CD4-positive, CD25-positive, alpha-beta regulatory T cell (primary cell): ENCODE measurements around the gene PLEKHF1. TPM values are rescaled to one million over a fixed set of nuclear protein-coding genes. Genes with fewer than 3 reads are reported as not detected.

Experiments
- ATAC-seq, 2 donors: fragments of 150-1000 bp; cut with Tn5 transposase; one replicate each; pipeline ENCODE4 v1.10.0; 2021; ENCODE audit warnings: low read depth in 2 of 2, moderate number of reproducible peaks in 2 of 2, moderate library complexity in 1 of 2
- DNase-seq, 3 donors: peaks; one replicate each; pipeline versions ENCODE4 v3.0.0 to v3.0.0-alpha.2; 2012 to 2022; ENCODE audit warnings: mixed read lengths in 1 of 3
- H3K27ac ChIP-seq: one replicate; pipeline ENCODE4 v1.7.0; 2013; ENCODE audit warnings: mild to moderate bottlenecking, low read length; ENCODE audit not compliant: insufficient read depth, poor library complexity, severe bottlenecking
- H3K27me3 ChIP-seq: one replicate; pipeline ENCODE4 v1.7.0; 2013; ENCODE audit warnings: low read length; ENCODE audit not compliant: control insufficient read depth, insufficient read depth
- H3K36me3 ChIP-seq: one replicate; pipeline ENCODE4 v1.7.0; 2013; ENCODE audit warnings: mild to moderate bottlenecking, low read length, moderate library complexity; ENCODE audit not compliant: control insufficient read depth, insufficient read depth
- H3K4me1 ChIP-seq: 2 replicates; pipeline ENCODE4 v1.7.0; 2013; ENCODE audit warnings: mild to moderate bottlenecking, low read length; ENCODE audit not compliant: insufficient read depth, control insufficient read depth, poor library complexity, severe bottlenecking
- H3K4me3 ChIP-seq: one replicate; pipeline ENCODE4 v1.7.0; 2013; ENCODE audit warnings: low read depth, mild to moderate bottlenecking, low read length, moderate library complexity
- H3K9me3 ChIP-seq, 2 experiments: 1 replicate in 1 of 2; 2 replicates in 1 of 2; pipeline ENCODE4 v1.7.0; 2013; ENCODE audit warnings: low read length in 2 of 2, mild to moderate bottlenecking in 1 of 2, moderate library complexity in 1 of 2; ENCODE audit not compliant: control insufficient read depth in 2 of 2
- H3K27ac Mint-ChIP-seq, 3 donors: one replicate each; pipeline ENCODE4 v1.8.0; 2020 to 2022; ENCODE audit warnings: mild to moderate bottlenecking in 3 of 3, mixed read lengths in 3 of 3, moderate library complexity in 2 of 3
- H3K27me3 Mint-ChIP-seq: one replicate; pipeline ENCODE4 v1.8.0; 2022; ENCODE audit warnings: mild to moderate bottlenecking, mixed read lengths
- H3K36me3 Mint-ChIP-seq: one replicate; pipeline ENCODE4 v1.8.0; 2020; ENCODE audit warnings: mixed read lengths
- H3K4me1 Mint-ChIP-seq, 4 donors: one replicate each; pipeline ENCODE4 v1.8.0; 2020 to 2022; ENCODE audit warnings: mixed read lengths in 4 of 4, mild to moderate bottlenecking in 1 of 4
- H3K4me3 Mint-ChIP-seq, 4 donors: one replicate each; pipeline ENCODE4 v1.8.0; 2020 to 2022; ENCODE audit warnings: mild to moderate bottlenecking in 4 of 4, mixed read lengths in 4 of 4, moderate library complexity in 3 of 4
- H3K9me3 Mint-ChIP-seq, 7 donors: one replicate each; pipeline ENCODE4 v1.8.0; 2020 to 2022; ENCODE audit warnings: mixed read lengths in 7 of 7, mild to moderate bottlenecking in 3 of 7, moderate library complexity in 2 of 7
- polyA plus RNA-seq, 4 donors: library from polyadenylated mRNA; unstranded; fragments of 300-500 nt; fragmentation: Illumina TruSeq; gene quantifications; one replicate each; pipeline ENCODE4 v1.2.3, GENCODE V29; 2021
- total RNA-seq: library from RNA; stranded (reverse); gene quantifications from one replicate; pipeline ENCODE4 v1.2.3, GENCODE V29; 2022

PLEKHF1 gene
- total and polyA plus RNA-seq, 5 donors from 2014 or later = 21.0 to 49.3 (median 35.1) TPM

DNA sequence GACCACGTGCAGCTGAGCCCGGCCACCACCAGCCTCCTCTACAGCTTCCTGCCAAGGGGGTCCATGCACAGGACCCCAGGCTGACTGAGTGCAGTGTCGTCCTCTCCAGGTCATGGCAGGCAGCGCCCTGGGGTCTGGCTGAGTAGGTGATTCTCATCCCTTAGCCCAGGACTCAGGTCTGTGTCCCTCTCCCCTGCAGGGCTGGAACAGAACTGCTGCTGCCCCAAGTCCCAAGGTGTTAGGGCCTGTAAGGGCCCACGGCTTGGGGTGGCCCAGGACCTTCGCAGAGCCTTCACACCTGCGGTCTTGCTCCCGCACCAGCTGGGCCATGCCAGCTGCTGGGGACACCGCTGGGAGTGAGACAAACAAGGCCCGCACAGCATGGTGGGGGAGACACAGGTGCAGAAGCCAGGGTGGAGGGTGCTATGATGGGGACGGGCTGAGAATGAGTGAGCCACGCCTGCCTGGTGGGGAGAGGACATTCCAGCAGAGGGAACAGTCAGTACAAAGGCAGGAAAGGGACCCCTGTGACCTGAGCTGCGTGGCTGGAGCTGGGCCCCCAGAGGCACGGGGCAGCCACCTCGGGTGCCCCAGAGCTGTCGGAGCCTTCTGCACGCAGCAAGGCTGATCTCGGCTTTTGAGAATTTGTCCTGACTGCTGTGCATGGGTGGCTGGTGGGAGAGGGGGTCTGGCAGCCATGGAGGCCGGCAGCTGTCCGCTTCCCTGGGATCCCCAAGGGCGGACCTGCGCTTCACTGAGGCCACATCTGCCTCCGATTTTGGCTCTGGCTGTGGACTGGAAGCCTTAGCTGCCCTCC, 11.9 kb downstream of the PLEKHF1 start:
- DNase-seq (no peak), ATAC-seq (no peak)
- H3K27ac ChIP-seq = peak overlapping the region; percentile 65
- Mint-ChIP-seq H3K36me3 (peaks cover 14% of the 10 kb centered on the region), H3K4me3 (peak overlapping the region in 3 of 4 donors; percentile 38 to 63 (median 52)), H3K4me1 (peaks cover 0 to 86% (median 37%) of the 10 kb centered on the region in 4 donors), H3K27me3 (no peaks in the 10 kb centered on the region), H3K27ac (peak overlapping the region; percentile 80 to 96 (median 82)), H3K9me3 (no peaks in the 10 kb centered on the region)
- peaks cover 34% of the 10 kb centered on the region for H3K36me3 ChIP-seq
- no peaks in the 10 kb centered on the region for H3K27me3 ChIP-seq
- peaks cover 100% of the 10 kb centered on the region for H3K4me1 ChIP-seq
- no peak overlapping the region for H3K4me3 ChIP-seq
- no peaks in the 10 kb centered on the region for H3K9me3 ChIP-seq

DNA sequence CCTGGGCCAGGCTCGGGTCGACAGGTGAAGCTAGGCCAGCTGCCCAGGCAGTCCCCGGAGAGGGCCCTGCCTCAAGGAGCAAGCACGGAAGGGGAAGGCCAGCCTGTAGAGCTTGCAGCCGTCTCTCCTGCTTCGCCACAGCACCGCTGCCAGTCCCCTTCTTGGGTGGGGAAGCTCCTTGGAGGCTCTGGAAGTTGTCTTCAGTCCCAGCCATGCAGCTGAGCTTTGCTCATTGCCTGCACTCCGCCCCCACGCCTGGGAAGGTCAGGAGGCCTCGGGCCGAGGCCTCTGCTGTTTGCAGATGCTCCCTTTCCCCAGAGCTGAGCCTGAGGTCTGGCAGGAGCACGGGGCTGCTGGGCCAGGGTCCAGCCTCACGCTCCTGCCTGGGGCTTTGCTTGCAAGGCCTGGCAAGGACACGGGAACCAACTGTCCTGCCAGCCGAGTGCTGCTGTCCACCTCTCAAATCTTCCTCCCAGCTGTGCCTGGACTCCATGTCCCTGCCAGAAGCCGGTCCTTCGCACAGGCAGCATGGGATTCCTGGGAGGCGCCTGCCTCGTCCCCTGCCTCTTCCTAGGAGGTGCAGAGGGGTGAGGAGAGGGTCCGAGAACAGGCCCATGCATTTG, 13.3 kb downstream of the PLEKHF1 start:
- Mint-ChIP-seq H3K9me3 (no peaks in the 10 kb centered on the region), H3K27me3 (no peaks in the 10 kb centered on the region), H3K36me3 (peaks cover 5% of the 10 kb centered on the region), H3K27ac (peak overlapping the region in 2 of 3 donors; percentile 69 to 76), H3K4me3 (peak overlapping the region in 1 of 4 donors; percentile 61), H3K4me1 (peaks cover 0 to 84% (median 31%) of the 10 kb centered on the region in 4 donors)
- Histone ChIP-seq H3K27ac (peak overlapping the region; percentile 39), H3K9me3 (no peaks in the 10 kb centered on the region), H3K36me3 (peaks cover 34% of the 10 kb centered on the region), H3K4me1 (peaks cover 95% of the 10 kb centered on the region), H3K27me3 (no peaks in the 10 kb centered on the region), H3K4me3 (no peak overlapping the region)
- DNase-seq (no peak), ATAC-seq (no peak)

DNA sequence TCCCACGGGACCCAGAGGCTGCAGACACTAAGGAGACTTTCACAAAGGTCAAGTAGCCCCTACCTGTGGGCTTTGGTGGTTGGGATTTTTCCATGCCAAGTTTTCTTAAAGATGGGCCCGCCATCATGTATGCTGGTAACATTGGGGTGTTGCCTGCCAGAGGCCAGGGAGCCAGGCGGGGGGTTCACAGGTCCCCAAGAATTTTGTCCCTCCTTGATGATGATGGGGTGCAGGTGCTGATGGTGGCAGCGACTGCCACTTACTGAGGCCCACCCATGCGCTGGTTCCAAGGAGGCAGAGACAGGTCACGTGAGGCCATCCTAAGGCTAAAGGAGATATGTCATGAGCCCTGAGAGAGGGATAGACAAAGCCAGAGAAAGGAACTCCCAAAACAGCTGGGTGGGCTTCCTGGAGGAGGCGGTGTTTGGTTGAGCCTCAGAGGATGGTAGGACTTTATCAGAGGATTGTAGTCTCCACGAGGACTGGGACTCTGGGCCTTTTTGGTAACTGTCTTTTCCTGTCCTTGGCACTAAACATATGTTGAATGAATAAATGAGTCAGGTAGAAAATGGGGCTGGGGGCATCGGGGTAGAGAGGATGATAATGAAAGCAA, 14.4 kb downstream of the PLEKHF1 start:
- H3K27ac Mint-ChIP-seq = peak overlapping the region; percentile 86 to 96 (median 91)
- H3K4me3 ChIP-seq = peak overlapping the region; percentile 26

DNA sequence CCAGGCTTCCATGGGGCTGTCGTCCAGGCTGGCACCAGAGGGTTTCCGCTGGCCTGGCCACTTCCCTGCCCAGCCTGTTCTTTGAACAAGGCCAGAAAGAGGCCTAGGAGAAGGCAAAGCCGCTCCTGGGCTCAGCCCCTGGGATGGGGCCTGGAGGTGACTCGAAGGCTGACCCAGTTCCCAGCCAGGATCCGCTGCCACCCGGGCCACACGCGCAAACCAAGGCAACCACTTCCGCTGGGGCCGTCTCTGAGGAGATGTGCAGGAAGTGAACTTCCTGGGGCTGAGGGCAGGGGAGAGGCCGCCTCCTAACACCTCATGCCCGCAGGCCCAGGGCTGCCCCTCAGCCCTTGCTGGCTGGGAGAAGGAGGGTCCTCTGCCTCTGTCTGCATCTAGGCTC, 15.2 kb downstream of the PLEKHF1 start:
- Histone ChIP-seq H3K9me3 (no peaks in the 10 kb centered on the region), H3K4me1 (peaks cover 76% of the 10 kb centered on the region), H3K27me3 (no peaks in the 10 kb centered on the region), H3K36me3 (peaks cover 17% of the 10 kb centered on the region), H3K4me3 (no peak overlapping the region), H3K27ac (peak overlapping the region; percentile 74)
- ATAC-seq (peak; percentile 92 to 95), DNase-seq (peak; percentile 70 to 92 (median 79))
- Mint-ChIP-seq H3K4me1 (peaks cover 0 to 83% (median 32%) of the 10 kb centered on the region in 4 donors), H3K36me3 (peaks cover 4% of the 10 kb centered on the region), H3K27ac (peak overlapping the region; percentile 91 to 96 (median 91)), H3K27me3 (no peaks in the 10 kb centered on the region), H3K4me3 (peak overlapping the region; percentile 75 to 89 (median 77)), H3K9me3 (no peaks in the 10 kb centered on the region)

More for the DNA sequence above, 14.4 kb downstream of the PLEKHF1 start:
- H3K27ac ChIP-seq = peak overlapping the region; percentile 74
- H3K9me3 ChIP-seq = no peaks in the 10 kb centered on the region
- H3K4me1 Mint-ChIP-seq = peaks cover 0 to 87% (median 32%) of the 10 kb centered on the region in 4 donors
- no peaks in the 10 kb centered on the region for H3K9me3 Mint-ChIP-seq
- peak overlapping the region; percentile 76 to 78 (median 76) for H3K4me3 Mint-ChIP-seq
- H3K27me3 Mint-ChIP-seq = no peaks in the 10 kb centered on the region
- H3K4me1 ChIP-seq = peaks cover 83% of the 10 kb centered on the region
- DNase-seq = no peak
- H3K27me3 ChIP-seq = no peaks in the 10 kb centered on the region
- ATAC-seq = no peak
- peaks cover 23% of the 10 kb centered on the region for H3K36me3 ChIP-seq
- H3K36me3 Mint-ChIP-seq = peaks cover 4% of the 10 kb centered on the region

DNA sequence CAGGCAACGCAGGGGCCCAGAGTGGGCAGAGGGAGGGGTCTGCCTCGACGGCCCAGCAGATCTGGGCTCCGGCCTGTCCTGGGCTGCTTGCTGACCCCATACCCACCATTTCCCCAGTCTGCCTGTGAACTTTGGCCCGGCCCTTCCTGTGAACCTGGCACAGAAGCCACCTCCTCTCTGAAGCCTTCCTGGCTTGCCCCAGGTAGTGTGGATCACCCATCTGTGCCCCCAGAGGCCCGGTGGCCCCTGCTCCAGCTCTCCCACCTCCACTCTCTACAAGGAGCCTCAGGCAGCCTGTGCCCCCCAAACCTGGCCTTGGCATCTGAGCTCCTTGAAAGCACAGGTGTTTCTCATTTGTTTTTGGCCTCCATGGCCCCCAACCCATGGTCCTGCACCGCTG, 15.7 kb downstream of the PLEKHF1 start:
- Mint-ChIP-seq H3K4me3 (peak overlapping the region; percentile 58 to 78 (median 76)), H3K36me3 (peaks cover 4% of the 10 kb centered on the region), H3K4me1 (peaks cover 0 to 78% (median 31%) of the 10 kb centered on the region in 4 donors), H3K27me3 (no peaks in the 10 kb centered on the region), H3K9me3 (no peaks in the 10 kb centered on the region), H3K27ac (peak overlapping the region; percentile 91 to 96 (median 91))
- Histone ChIP-seq H3K27ac (peak overlapping the region; percentile 74), H3K4me3 (peak overlapping the region; percentile 31), H3K4me1 (peaks cover 71% of the 10 kb centered on the region), H3K27me3 (no peaks in the 10 kb centered on the region), H3K36me3 (peaks cover 12% of the 10 kb centered on the region), H3K9me3 (no peaks in the 10 kb centered on the region)
- ATAC-seq (no peak), DNase-seq (no peak)

GRCh38 chr19:29681422-29682235, 16.4 kb downstream of the PLEKHF1 start:
- Mint-ChIP-seq H3K4me1 (peaks cover 0 to 74% (median 28%) of the 10 kb centered on the region in 4 donors), H3K27ac (peak overlapping the region; percentile 90 to 96 (median 91)), H3K4me3 (peak overlapping the region; percentile 10 to 78 (median 76)), H3K27me3 (no peaks in the 10 kb centered on the region), H3K36me3 (peaks cover 2% of the 10 kb centered on the region), H3K9me3 (no peaks in the 10 kb centered on the region)
- no peak for DNase-seq
- Histone ChIP-seq H3K27ac (no peak overlapping the region), H3K36me3 (peaks cover 7% of the 10 kb centered on the region), H3K4me1 (peaks cover 64% of the 10 kb centered on the region), H3K4me3 (peak overlapping the region; percentile 31), H3K27me3 (no peaks in the 10 kb centered on the region), H3K9me3 (no peaks in the 10 kb centered on the region)
- ATAC-seq = no peak
